ENCODE data around the gene GOSR1. TPM values are rescaled to one million over a fixed set of nuclear protein-coding genes. Genes with fewer than 3 reads are reported as not detected.
"Not testable (repeated sequence)": the region's sequence is repeated elsewhere in the genome, so short reads cannot be mapped to it uniquely, and the experiment has no call there.

The GOSR1 gene
- total RNA-seq, 2 donors from 2014 or later, result 39.5 to 48.9 TPM

GRCh38 chr17:30558686-30559545 lies 81.7 kb downstream of the GOSR1 start:
- Histone ChIP-seq H3K9me3 (no peaks in the 10 kb centered on the region), H3K4me1 (replicated peaks) (no peaks in the 10 kb centered on the region), H3K36me3 (no peaks in the 10 kb centered on the region), H3K27me3 (replicated peaks; ENCODE audit: insufficient read depth) (no peaks in the 10 kb centered on the region), H3K27ac (no peak overlapping the region), H3K4me3 (no peak overlapping the region)
- intact Hi-C loops (cut with DNase I), result no loop called here
- 90% methylated on average over 21 of the region's 22 CpGs for WGBS
- no peak for DNase-seq (ENCODE audit: low spot score)
- TF ChIP-seq POLR2A (IDR thresholded peaks at IDR 0.05) (no peak), CTCF (IDR thresholded peaks at IDR 0.05) (no peak), POLR2AphosphoS5 (IDR thresholded peaks at IDR 0.05) (no peak)

GRCh38 chr17:30559656-30560055 lies 82.4 kb downstream of the GOSR1 start:
- no peaks in the 10 kb centered on the region for H3K36me3 ChIP-seq
- 85% methylated on average over 7 of the region's 7 CpGs for WGBS
- intact Hi-C loops (cut with DNase I), result no loop called here
- no peak overlapping the region for H3K27ac ChIP-seq
- H3K4me3 ChIP-seq, result no peak overlapping the region
- DNase-seq (ENCODE audit: low spot score), result no peak
- no peak for TF ChIP-seq POLR2A (IDR thresholded peaks at IDR 0.05)
- TF ChIP-seq CTCF (IDR thresholded peaks at IDR 0.05), result no peak
- TF ChIP-seq POLR2AphosphoS5 (IDR thresholded peaks at IDR 0.05), result no peak
- no peaks in the 10 kb centered on the region for H3K27me3 ChIP-seq (replicated peaks; ENCODE audit: insufficient read depth)
- H3K9me3 ChIP-seq, result no peaks in the 10 kb centered on the region
- no peaks in the 10 kb centered on the region for H3K4me1 ChIP-seq (replicated peaks)

GRCh38 chr17:30560117-30561026 lies 83.2 kb downstream of the GOSR1 start:
- H3K4me3 ChIP-seq; H3K27me3 ChIP-seq (replicated peaks; ENCODE audit: insufficient read depth); H3K4me1 ChIP-seq (replicated peaks); H3K27ac ChIP-seq; H3K36me3 ChIP-seq; DNase-seq (ENCODE audit: low spot score); H3K9me3 ChIP-seq; intact Hi-C loops (cut with DNase I): not testable (repeated sequence)
- 67% methylated on average over 8 of the region's 8 CpGs for WGBS

GRCh38 chr17:30561766-30562165 lies 84.6 kb downstream of the GOSR1 start:
- intact Hi-C loops (cut with DNase I); DNase-seq (ENCODE audit: low spot score); H3K4me3 ChIP-seq; H3K36me3 ChIP-seq; H3K4me1 ChIP-seq (replicated peaks); H3K27me3 ChIP-seq (replicated peaks; ENCODE audit: insufficient read depth); H3K9me3 ChIP-seq; H3K27ac ChIP-seq: not testable (repeated sequence)
- WGBS, result 100% methylated on average over 1 of the region's 1 CpG

- H3K27ac ChIP-seq; H3K4me1 ChIP-seq (replicated peaks); H3K9me3 ChIP-seq; H3K27me3 ChIP-seq (replicated peaks; ENCODE audit: insufficient read depth); intact Hi-C loops (cut with DNase I); H3K4me3 ChIP-seq; DNase-seq (ENCODE audit: low spot score); H3K36me3 ChIP-seq: not testable (repeated sequence)
- 58% methylated on average over 9 of the region's 9 CpGs for WGBS
Measured at GRCh38 chr17:30563131-30563904, 86.1 kb downstream of the GOSR1 start.

- H3K9me3 ChIP-seq; H3K27ac ChIP-seq; H3K27me3 ChIP-seq (replicated peaks; ENCODE audit: insufficient read depth); H3K4me3 ChIP-seq; H3K4me1 ChIP-seq (replicated peaks); H3K36me3 ChIP-seq; DNase-seq (ENCODE audit: low spot score); intact Hi-C loops (cut with DNase I): not testable (repeated sequence)
- 77% methylated on average over 7 of the region's 7 CpGs for WGBS
Measured at GRCh38 chr17:30563905-30564390, 86.7 kb downstream of the GOSR1 start.

- H3K27me3 ChIP-seq (replicated peaks; ENCODE audit: insufficient read depth); H3K27ac ChIP-seq; H3K9me3 ChIP-seq; DNase-seq (ENCODE audit: low spot score); H3K4me3 ChIP-seq; H3K4me1 ChIP-seq (replicated peaks); H3K36me3 ChIP-seq; intact Hi-C loops (cut with DNase I): not testable (repeated sequence)
- 48% methylated on average over 12 of the region's 13 CpGs for WGBS
Measured at GRCh38 chr17:30564422-30565072, 87.3 kb downstream of the GOSR1 start.

Measured in prostate gland (tissue), 2 donors.